OCI-LY7 (cell line): ENCODE results near the gene ELOF1.

Experiments
- EZH2phosphoT487 ChIP-seq: fragments of 200-600 bp; sonication (generic); IDR thresholded peaks from 2 replicates; pipeline ENCODE4 v1.6.1; 2018; ENCODE audit warnings: low read depth, borderline replicate concordance, mild to moderate bottlenecking, mixed run types, antibody characterized with exemption, low read length, moderate library complexity, mixed read lengths
- TF ChIP-seq, protein P1 (sequence below): fragments of 200-600 bp; sonication (generic); conservative IDR thresholded peaks from 2 replicates; pipeline ENCODE4 v1.5.1; 2014; ENCODE audit warnings: mild to moderate bottlenecking, antibody characterized with exemption, low read length, moderate library complexity, mixed read lengths

DNA sequence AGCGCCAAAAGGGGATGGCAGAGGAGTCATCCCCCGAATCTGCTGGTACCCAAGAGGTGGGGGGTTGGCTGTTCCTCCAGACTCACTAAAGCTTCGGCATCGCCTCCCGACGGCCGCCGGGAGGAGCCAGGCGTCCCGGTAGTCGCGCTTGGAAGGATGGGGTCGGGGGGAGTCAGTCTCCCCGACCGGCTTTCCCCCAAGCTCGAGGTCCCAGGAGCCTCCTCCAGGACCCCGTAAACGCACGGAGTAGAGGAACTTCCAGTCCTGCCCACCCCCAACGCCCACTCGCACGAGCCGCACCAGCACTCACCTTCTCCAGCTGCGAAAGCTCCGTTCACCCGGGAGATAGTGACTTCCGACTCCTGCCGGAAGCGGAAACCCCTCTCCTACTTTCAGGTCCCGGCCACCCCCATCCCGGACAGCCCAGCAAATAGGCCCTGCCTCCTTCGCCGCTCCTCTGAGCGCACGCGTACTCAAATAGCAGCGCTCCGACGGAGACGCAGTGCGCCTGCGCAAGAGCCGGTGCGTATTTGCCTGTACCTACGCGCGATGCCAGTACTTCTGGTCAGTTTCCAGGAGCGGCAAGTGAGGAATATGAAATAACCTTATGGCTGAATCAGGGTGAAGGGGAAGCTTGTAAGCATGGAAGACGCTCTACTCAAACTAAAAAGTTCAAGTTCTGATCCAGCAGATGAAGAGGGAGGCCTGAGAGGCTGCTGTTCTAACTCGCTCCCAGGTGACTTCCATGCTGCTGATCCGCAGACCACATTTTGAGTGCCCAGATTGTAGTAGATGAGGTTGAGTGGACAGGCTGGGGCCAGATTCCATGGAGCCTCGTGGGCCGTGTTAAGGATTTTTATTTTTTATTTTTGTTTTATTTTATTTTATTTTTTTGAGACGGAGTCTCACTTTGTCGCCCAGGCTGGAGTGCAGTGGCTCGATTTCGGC is at the start of gene ELOF1:
- TF ChIP-seq, protein P1, sequence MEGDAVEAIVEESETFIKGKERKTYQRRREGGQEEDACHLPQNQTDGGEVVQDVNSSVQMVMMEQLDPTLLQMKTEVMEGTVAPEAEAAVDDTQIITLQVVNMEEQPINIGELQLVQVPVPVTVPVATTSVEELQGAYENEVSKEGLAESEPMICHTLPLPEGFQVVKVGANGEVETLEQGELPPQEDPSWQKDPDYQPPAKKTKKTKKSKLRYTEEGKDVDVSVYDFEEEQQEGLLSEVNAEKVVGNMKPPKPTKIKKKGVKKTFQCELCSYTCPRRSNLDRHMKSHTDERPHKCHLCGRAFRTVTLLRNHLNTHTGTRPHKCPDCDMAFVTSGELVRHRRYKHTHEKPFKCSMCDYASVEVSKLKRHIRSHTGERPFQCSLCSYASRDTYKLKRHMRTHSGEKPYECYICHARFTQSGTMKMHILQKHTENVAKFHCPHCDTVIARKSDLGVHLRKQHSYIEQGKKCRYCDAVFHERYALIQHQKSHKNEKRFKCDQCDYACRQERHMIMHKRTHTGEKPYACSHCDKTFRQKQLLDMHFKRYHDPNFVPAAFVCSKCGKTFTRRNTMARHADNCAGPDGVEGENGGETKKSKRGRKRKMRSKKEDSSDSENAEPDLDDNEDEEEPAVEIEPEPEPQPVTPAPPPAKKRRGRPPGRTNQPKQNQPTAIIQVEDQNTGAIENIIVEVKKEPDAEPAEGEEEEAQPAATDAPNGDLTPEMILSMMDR = peak; percentile 55
- TF ChIP-seq EZH2phosphoT487 = no peak
